K562 (cell line): Measurements from ENCODE around the gene SLAMF9. TPM values are rescaled to one million over a fixed set of nuclear protein-coding genes. Genes with fewer than 3 reads are reported as not detected.

Experiments
- ATAC-seq: fragments of 200-7000 bp; cut with Tn5 transposase; 3 replicates; pipeline ENCODE4 v1.9.1; 2020; ENCODE audit warnings: moderate library complexity
- BruUV-seq: library from RNA; stranded (reverse); fragments of 400-500 nt; replicated peaks from 2 replicates; lab custom pipeline; 2021; lab: Mats Ljungman, UMichigan
- CTCF ChIA-PET: fragments of 300-600 bp; formaldehyde crosslinking; extraction: SDS; loops from one replicate; lab custom pipeline; 2021; ENCODE audit warnings: low intra/inter-chr PET ratio; lab: Yijun Ruan, JAX
- POLR2A ChIA-PET: fragments of 300-600, 350-650 bp; sonication (Branson Sonifier 250); formaldehyde crosslinking; extraction: SDS; loops from one replicate; lab custom pipeline; 2021; ENCODE audit warnings: antibody characterized with exemption, inconsistent platforms; lab: Yijun Ruan, JAX
- DNase-seq, 4 experiments: peaks; one replicate each; pipeline versions ENCODE4 v3.0.0 to v3.0.0-alpha.2; 2011 to 2018; ENCODE audit warnings: low spot score in 3 of 4, mixed read lengths in 3 of 4; ENCODE audit errors: extremely low read depth in 1 of 4
- FAIRE-seq: peaks from 2 replicates; lab custom pipeline; 2011; peaks lifted over from hg19 to GRCh38; lab: Jason Lieb, UNC
- H2AFZ ChIP-seq: 2 replicates; pipeline ENCODE4 v1.6.0; 2011; ENCODE audit warnings: low read depth, low read length, control low read depth, inconsistent platforms
- H3K27ac ChIP-seq: fragments of 200-600 bp; 3 replicates; pipeline ENCODE4 v1.8.0; 2011; ENCODE audit warnings: low read depth, mild to moderate bottlenecking, control low read depth, inconsistent platforms, low read length, moderate library complexity, mixed read lengths; ENCODE audit errors: extremely low read depth
- H3K27me3 ChIP-seq, 2 experiments: fragments of 300-600 bp in 1 of 2; 2 replicates in 1 of 2; 3 replicates in 1 of 2; pipeline versions ENCODE4 v1.6.0 to v1.8.0; 2011; ENCODE audit warnings: inconsistent platforms in 2 of 2, low read length in 2 of 2, mild to moderate bottlenecking in 1 of 2, mixed read lengths in 1 of 2, moderate library complexity in 1 of 2; ENCODE audit not compliant: control insufficient read depth in 2 of 2, insufficient read depth in 2 of 2
- H3K36me3 ChIP-seq: fragments of 300-600 bp; 3 replicates; pipeline ENCODE4 v1.8.0; 2011; ENCODE audit warnings: mild to moderate bottlenecking, low read length, inconsistent platforms; ENCODE audit not compliant: control insufficient read depth, insufficient read depth
- H3K4me1 ChIP-seq, 2 experiments: fragments of 200-600 bp in 1 of 2; replicated peaks in 1 of 2; 2 replicates in 1 of 2; 3 replicates in 1 of 2; pipeline versions ENCODE4 v1.5.1 to v1.8.0; 2011; ENCODE audit warnings: inconsistent platforms in 2 of 2, low read length in 2 of 2, mild to moderate bottlenecking in 1 of 2, mixed read lengths in 1 of 2, moderate library complexity in 1 of 2; ENCODE audit not compliant: control insufficient read depth in 2 of 2, insufficient read depth in 2 of 2
- H3K4me2 ChIP-seq: 2 replicates; pipeline ENCODE4 v1.6.1; 2011; ENCODE audit warnings: low read length, control low read depth, inconsistent platforms, mixed read lengths; ENCODE audit not compliant: insufficient read depth
- H3K4me3 ChIP-seq: fragments of 200-600 bp; sonication (generic), shearing (Covaris generic); 2 replicates; pipeline ENCODE4 v1.5.1; 2016; ENCODE audit warnings: control low read depth, inconsistent platforms
- H3K79me2 ChIP-seq: fragments of 200-600 bp; 3 replicates; pipeline ENCODE4 v1.8.0; 2011; ENCODE audit warnings: low read length, inconsistent platforms; ENCODE audit not compliant: control insufficient read depth, insufficient read depth
- H3K9ac ChIP-seq, 2 experiments: 2 replicates each; pipeline versions ENCODE4 v1.6.0 to v1.6.1; 2011; ENCODE audit warnings: low read depth in 2 of 2, low read length in 2 of 2, control low read depth in 1 of 2, inconsistent platforms in 1 of 2, mild to moderate bottlenecking in 1 of 2, mixed read lengths in 1 of 2; ENCODE audit not compliant: insufficient read depth in 1 of 2
- H3K9me1 ChIP-seq: one replicate; pipeline ENCODE4 v1.6.0; 2011; ENCODE audit warnings: inconsistent platforms, mild to moderate bottlenecking, low read length, moderate library complexity; ENCODE audit not compliant: control insufficient read depth, insufficient read depth
- H3K9me3 ChIP-seq: replicated peaks from 2 replicates; pipeline ENCODE4 v1.5.1; 2011; ENCODE audit warnings: low read depth, low read length, inconsistent platforms; ENCODE audit not compliant: control insufficient read depth, insufficient read depth
- H4K20me1 ChIP-seq: replicated peaks from 2 replicates; pipeline ENCODE4 v1.6.1; 2011; ENCODE audit warnings: low read length, inconsistent platforms, mixed read lengths; ENCODE audit not compliant: control insufficient read depth, insufficient read depth
- FOS ChIP-seq: IDR thresholded peaks from 3 replicates; pipeline ENCODE4 v1.6.1; 2011; ENCODE audit not compliant: insufficient read length; ENCODE audit errors: extremely low read depth
- FOXK2 ChIP-seq, 2 experiments: fragments of 450-650 bp; IDR thresholded peaks in 1 of 2; conservative IDR thresholded peaks in 1 of 2; 2 replicates each; pipeline ENCODE4 v1.6.1; 2016; ENCODE audit warnings: low read depth in 2 of 2, mild to moderate bottlenecking in 1 of 2
- JUND ChIP-seq, 2 experiments: IDR thresholded peaks; 2 replicates in 1 of 2; 3 replicates in 1 of 2; pipeline ENCODE4 v1.6.1; 2011; ENCODE audit warnings: borderline replicate concordance in 2 of 2, low read depth in 2 of 2, low read length in 2 of 2, improper control_type of control experiment in 1 of 2, missing biosample characterization in 1 of 2, missing genetic modification characterization in 1 of 2, missing genetic modification reagents in 1 of 2
- L3MBTL2 ChIP-seq: fragments of 450-650 bp; IDR thresholded peaks from 2 replicates; pipeline ENCODE4 v1.6.1; 2016; ENCODE audit warnings: mild to moderate bottlenecking, moderate library complexity
- SP2 ChIP-seq: IDR thresholded peaks from 2 replicates; pipeline ENCODE4 v1.6.1; 2011; ENCODE audit warnings: mild to moderate bottlenecking, low read depth, low read length, moderate library complexity; ENCODE audit not compliant: poor library complexity, severe bottlenecking; ENCODE audit errors: extremely low read depth
- TSHZ1 ChIP-seq: fragments of 250-450 bp; sonication (Bioruptor Pico); IDR thresholded peaks from 2 replicates; pipeline ENCODE4 v1.4.0; 2020; ENCODE audit warnings: mild to moderate bottlenecking, moderate library complexity
- WGBS: fragments of 100-300 bp; shearing (Covaris generic); methylation state at CpG from one replicate; pipeline ENCODE4 v1.1.6; 2016; ENCODE audit warnings: low coverage, mixed read lengths; ENCODE audit not compliant: insufficient coverage; ENCODE audit errors: missing lambda C conversion rate; 5-methylcytosine and 5-hydroxymethylcytosine counted together
- in situ Hi-C: fragments of 300-500 bp; cut with MboI; formaldehyde crosslinking; loops from 4 replicates; pipeline ENCODE4 v1.15.0; 2018; ENCODE audit warnings: inconsistent platforms, mixed read lengths
- intact Hi-C: fragments of 100-400 bp; cut with micrococcal nuclease; formaldehyde crosslinking; loops from 2 replicates; pipeline ENCODE4 v1.14.2; 2022
- polyA plus RNA-seq, 8 experiments: library from polyadenylated mRNA; depleted of rRNA in 4 of 8; stranded (reverse) in 5 of 8; unstranded in 3 of 8; fragments of >200 nt; fragmentation: Nextera tagmentation in 2 of 8; fragmentation: Illumina TruSeq in 1 of 8; extraction: Ambion mirVana in 2 of 8; extraction: Trizol in 1 of 8; gene quantifications; 2 replicates each; pipeline versions ENCODE4 v1.2.1 to v1.2.3, GENCODE V29; 2011 to 2014; ENCODE audit warnings: inconsistent platforms in 1 of 8, missing spikeins in 1 of 8
- total RNA-seq, 7 experiments: library from RNA; depleted of rRNA in 6 of 7; stranded (reverse); fragments of >200 nt in 6 of 7; fragmentation: Illumina TruSeq in 2 of 7; extraction: Trizol in 2 of 7; gene quantifications; 2 replicates each; pipeline versions ENCODE4 v1.2.1 to v1.2.3, GENCODE V29; 2011 to 2021; ENCODE audit warnings: low replicate concordance in 1 of 7

SLAMF9 gene
- total and polyA plus RNA-seq, 9 of the 15 experiments (the other 6 are each of a cell fraction or from before 2014, with no cell fraction given) = 0.13 to 0.21 TPM; not detected in 7

GRCh38 chr1:159980786-159981185 lies 26.7 kb upstream of the SLAMF9 start:
- no TSS peak for BruUV-seq
- Histone ChIP-seq H3K4me1 (no peaks in the 10 kb centered on the region), H3K9me3 (no peaks in the 10 kb centered on the region), H3K79me2 (no peaks in the 10 kb centered on the region), H3K27me3 (peaks cover 23 to 42% of the 10 kb centered on the region in 2 experiments; a peak in 4 of 5 replicates), H3K27ac (no peak overlapping the region), H3K9ac (no peak overlapping the region), H3K36me3 (no peaks in the 10 kb centered on the region), H3K9me1 (no peaks in the 10 kb centered on the region), H4K20me1 (no peaks in the 10 kb centered on the region), H3K4me3 (no peak overlapping the region), H3K4me2 (no peak overlapping the region), H2AFZ (no peak overlapping the region)
- no peak for TF ChIP-seq SP2
- TF ChIP-seq FOS = no peak
- no peak for TF ChIP-seq L3MBTL2
- no peak for TF ChIP-seq FOXK2 (conservative IDR thresholded peaks at IDR 0.05 in 1 of 2, IDR thresholded peaks at IDR 0.05 in 1 of 2; ENCODE audit: low read depth in 2 of 2)
- no peak for TF ChIP-seq TSHZ1 (CRISPR knock-in tag)
- no peak for TF ChIP-seq JUND (IDR thresholded peaks at IDR 0.05; ENCODE audit: borderline replicate concordance, low read depth, low read length)
- no peak for TF ChIP-seq JUND (tag; IDR thresholded peaks at IDR 0.05; ENCODE audit: borderline replicate concordance, low read depth, low read length)
- 6% methylated on average over 7 of the region's 7 CpGs for WGBS
- no peak for DNase-seq
- no peak for FAIRE-seq
- in situ Hi-C loops (loop anchor here (25.0 kb wide), 1 partner anchor 793 kb away; no protein-coding TSS in a partner anchor), intact Hi-C loops (no loop called here)
- CTCF ChIA-PET = interaction anchor here (0.5 kb wide), 1 partner anchor 22 kb away, joined by 3 read pairs; no protein-coding TSS in a partner anchor
- POLR2A ChIA-PET = no interaction called here
- no peak for ATAC-seq
